GM12878 (cell line): ENCODE results near the gene TANK. TPM values are rescaled to one million over a fixed set of nuclear protein-coding genes. Genes with fewer than 3 reads are reported as not detected.

Source experiments
- ATAC-seq: fragments of 200-7000 bp; cut with Tn5 transposase; 3 replicates; pipeline ENCODE4 v1.9.1; 2020; ENCODE audit warnings: mild to moderate bottlenecking, moderate library complexity
- BruUV-seq: library from RNA; stranded (reverse); fragments of 400-500 nt; replicated peaks from 2 replicates; lab custom pipeline; 2021; lab: Mats Ljungman, UMichigan
- CTCF ChIA-PET: fragments of 300-600 bp; sonication (Branson Sonifier 250); formaldehyde crosslinking; extraction: SDS; loops from one replicate; lab custom pipeline; 2021; ENCODE audit warnings: inconsistent platforms; lab: Yijun Ruan, JAX
- POLR2A ChIA-PET: fragments of 350-600 bp; formaldehyde crosslinking; extraction: SDS; loops from one replicate; lab custom pipeline; 2021; ENCODE audit warnings: inconsistent platforms; lab: Charles Lee
- RAD21 ChIA-PET: fragments of 300-600 bp; sonication (Branson Sonifier 250); formaldehyde crosslinking; loops from one replicate; lab custom pipeline; 2023; ENCODE audit warnings: antibody characterized with exemption; ENCODE audit not compliant: unreplicated experiment; lab: Charles Lee
- SMC1A ChIA-PET: fragments of 300-600 bp; sonication (Branson Sonifier 250); formaldehyde crosslinking; loops from one replicate; lab custom pipeline; 2023; ENCODE audit not compliant: unreplicated experiment, uncharacterized antibody; lab: Charles Lee
- DNase-seq: peaks from one replicate; pipeline ENCODE4 v3.0.0-alpha.2; 2011; ENCODE audit warnings: low read depth, low spot score
- FAIRE-seq: peaks from 3 replicates; lab custom pipeline; 2011; peaks lifted over from hg19 to GRCh38; lab: Jason Lieb, UNC
- H2AFZ ChIP-seq: 2 replicates; pipeline ENCODE4 v1.6.0; 2011; ENCODE audit warnings: low read depth, low read length, control low read depth; ENCODE audit not compliant: control insufficient read depth
- H3K27ac ChIP-seq: 2 replicates; pipeline ENCODE4 v1.5.1; 2011; ENCODE audit warnings: control low read depth; ENCODE audit not compliant: control insufficient read depth, insufficient read depth
- H3K27me3 ChIP-seq, 2 experiments: replicated peaks in 1 of 2; 2 replicates each; pipeline versions ENCODE4 v1.6.0 to v1.6.1; 2011; ENCODE audit warnings: low read length in 1 of 2; ENCODE audit not compliant: control insufficient read depth in 2 of 2, insufficient read depth in 2 of 2
- H3K36me3 ChIP-seq, 2 experiments: 2 replicates each; pipeline ENCODE4 v1.5.1; 2011; ENCODE audit warnings: low read length in 1 of 2; ENCODE audit not compliant: control insufficient read depth in 2 of 2, insufficient read depth in 2 of 2
- H3K4me1 ChIP-seq: 2 replicates; pipeline ENCODE4 v1.6.1; 2011; ENCODE audit warnings: mild to moderate bottlenecking, low read length, moderate library complexity, mixed read lengths; ENCODE audit not compliant: control insufficient read depth, insufficient read depth
- H3K4me2 ChIP-seq: 2 replicates; pipeline ENCODE4 v1.6.0; 2011; ENCODE audit warnings: control low read depth; ENCODE audit not compliant: control insufficient read depth, insufficient read depth
- H3K4me3 ChIP-seq: fragments of 200-600 bp; sonication (generic); 2 replicates; pipeline ENCODE4 v1.5.1; 2016
- H3K79me2 ChIP-seq: 2 replicates; pipeline ENCODE4 v1.6.0; 2011; ENCODE audit warnings: low read length; ENCODE audit not compliant: control insufficient read depth, insufficient read depth
- H3K9ac ChIP-seq: 2 replicates; pipeline ENCODE4 v1.8.0; 2011; ENCODE audit warnings: low read length, control low read depth, mixed read lengths; ENCODE audit not compliant: control insufficient read depth, insufficient read depth
- H3K9me3 ChIP-seq: replicated peaks from 3 replicates; pipeline ENCODE4 v1.5.1; 2011; ENCODE audit warnings: mild to moderate bottlenecking, low read length; ENCODE audit not compliant: control insufficient read depth, insufficient read depth
- H4K20me1 ChIP-seq: 2 replicates; pipeline ENCODE4 v1.6.0; 2011; ENCODE audit not compliant: control insufficient read depth, insufficient read depth
- BACH1 ChIP-seq: fragments of 450-650 bp; IDR thresholded peaks from 2 replicates; pipeline ENCODE4 v1.6.1; 2017; ENCODE audit warnings: mild to moderate bottlenecking, borderline replicate concordance
- EGR1 ChIP-seq, 2 experiments: IDR thresholded peaks; 1 replicate in 1 of 2; 2 replicates in 1 of 2; pipeline ENCODE4 v1.6.1; 2011 to 2012; ENCODE audit warnings: low read depth in 2 of 2, low read length in 2 of 2, borderline replicate concordance in 1 of 2, mild to moderate bottlenecking in 1 of 2, moderate library complexity in 1 of 2
- ELK1 ChIP-seq: IDR thresholded peaks from 2 replicates; pipeline ENCODE4 v1.6.1; 2012; ENCODE audit warnings: low read depth, low read length, improper control_type of control experiment
- KLF5 ChIP-seq: fragments of 450-650 bp; IDR thresholded peaks from 2 replicates; pipeline ENCODE4 v1.6.1; 2014; ENCODE audit warnings: mild to moderate bottlenecking; ENCODE audit not compliant: partially characterized antibody
- POLR2AphosphoS2 ChIP-seq: IDR thresholded peaks from 2 replicates; pipeline ENCODE4 v1.6.1; 2011; ENCODE audit warnings: low read depth, mild to moderate bottlenecking, low read length, improper control_type of control experiment, moderate library complexity
- POU2F2 ChIP-seq: IDR thresholded peaks from 3 replicates; pipeline ENCODE4 v1.6.1; 2011; ENCODE audit warnings: low read depth, mild to moderate bottlenecking, low read length, borderline replicate concordance
- RCOR1 ChIP-seq: conservative IDR thresholded peaks from 2 replicates; pipeline ENCODE4 v1.6.1; 2012; ENCODE audit warnings: low read depth, low read length, improper control_type of control experiment
- SREBF1 ChIP-seq: IDR thresholded peaks from 2 replicates; pipeline ENCODE4 v1.6.1; 2012; ENCODE audit warnings: mild to moderate bottlenecking, low read length
- SUPT20H ChIP-seq: IDR thresholded peaks from 2 replicates; pipeline ENCODE4 v1.6.1; 2011; ENCODE audit warnings: low read depth, mild to moderate bottlenecking, low read length, moderate library complexity, borderline replicate concordance; ENCODE audit not compliant: control insufficient read depth
- SUZ12 ChIP-seq: fragments of 200-600 bp; sonication (generic); IDR thresholded peaks from one replicate; pipeline ENCODE4 v1.6.1; 2018; ENCODE audit warnings: antibody characterized with exemption, mild to moderate bottlenecking; ENCODE audit not compliant: unreplicated experiment
- WRNIP1 ChIP-seq: IDR thresholded peaks from 2 replicates; pipeline ENCODE4 v1.6.1; 2011; ENCODE audit warnings: low read depth, low read length, improper control_type of control experiment, borderline replicate concordance
- ZBTB11 ChIP-seq: fragments of 450-650 bp; formaldehyde crosslinking; IDR thresholded peaks from 2 replicates; pipeline ENCODE4 v1.5.0; 2022; ENCODE audit warnings: mild to moderate bottlenecking, missing genetic modification characterization
- ZNF207 ChIP-seq: fragments of 450-650 bp; IDR thresholded peaks from 2 replicates; pipeline ENCODE4 v1.6.1; 2014; ENCODE audit warnings: antibody characterized with exemption, mild to moderate bottlenecking, borderline replicate concordance
- WGBS: methylation state at CpG from one replicate; pipeline ENCODE4 v1.1.6; 2016; ENCODE audit warnings: low lambda C conversion rate; ENCODE audit not compliant: insufficient replicate concordance, insufficient coverage; ENCODE audit errors: missing lambda C conversion rate; 5-methylcytosine and 5-hydroxymethylcytosine counted together
- in situ Hi-C: fragments of 300-500 bp; cut with MboI; formaldehyde crosslinking; loops from 9 replicates; pipeline ENCODE4 v1.14.3; 2018; ENCODE audit warnings: mixed read lengths
- intact Hi-C: fragments of 100-400 bp; cut with micrococcal nuclease; formaldehyde crosslinking; loops from one replicate; pipeline ENCODE4 v1.14.2; 2022; ENCODE audit not compliant: unreplicated experiment
- polyA plus RNA-seq, 11 experiments: library from polyadenylated mRNA; depleted of rRNA in 4 of 11; unstranded in 6 of 11; stranded (reverse) in 5 of 11; fragments of >200 nt; fragmentation: Nextera tagmentation in 4 of 11; fragmentation: Illumina TruSeq in 1 of 11; extraction: Ambion mirVana in 4 of 11; extraction: Trizol in 1 of 11; gene quantifications; 1 replicate in 1 of 11; 2 replicates in 10 of 11; pipeline versions ENCODE4 v1.2.1 to v1.2.3, GENCODE V29; 2011 to 2016; ENCODE audit warnings: inconsistent platforms in 2 of 11, missing spikeins in 2 of 11, low read depth in 1 of 11
- total RNA-seq, 4 experiments: library from RNA; depleted of rRNA in 3 of 4; stranded (reverse); fragments of >200 nt in 3 of 4; fragmentation: Illumina TruSeq in 1 of 4; extraction: Trizol in 1 of 4; gene quantifications; 2 replicates each; pipeline versions ENCODE4 v1.2.1 to v1.2.3, GENCODE V29; 2013 to 2021
- TF ChIP-seq, protein P1 (sequence below): IDR thresholded peaks from 2 replicates; pipeline ENCODE4 v1.6.1; 2012; ENCODE audit warnings: low read length, inconsistent platforms
- TF ChIP-seq, protein P2 (sequence below): fragments of 450-650 bp; IDR thresholded peaks from 2 replicates; pipeline ENCODE4 v1.6.1; 2016; ENCODE audit warnings: mild to moderate bottlenecking

Gene TANK
- total and polyA plus RNA-seq, 10 of the 15 experiments (the other 5 are each of a cell fraction or from before 2014, with no cell fraction given), result 48.6 to 127 (median 103) TPM

DNA sequence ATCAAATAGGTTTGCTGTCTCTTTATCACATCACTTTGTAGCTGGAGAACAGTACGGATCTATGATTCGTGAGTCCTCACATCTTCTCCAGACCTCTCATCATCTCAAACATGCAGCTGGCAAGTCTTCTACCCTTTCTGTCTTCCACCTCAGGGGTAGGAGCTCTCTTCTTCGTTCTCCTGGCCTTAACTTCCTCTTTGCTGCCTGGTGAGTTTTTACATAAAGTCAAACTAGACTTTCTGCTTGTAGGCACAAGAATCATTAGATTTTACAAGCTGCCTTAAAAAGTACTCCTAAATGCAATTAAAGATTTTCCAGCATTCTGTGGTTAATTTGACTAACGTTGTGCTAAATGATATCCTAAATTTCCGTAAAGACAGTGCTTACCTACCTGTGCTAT lies 43.7 kb upstream of the TANK start:
- ChIA-PET SMC1A (interaction anchor here (0.8 to 9.4 kb wide), 9 partner anchors 8 to 49 kb away, joined by 3 to 79 read pairs (median 5); no protein-coding TSS in a partner anchor), RAD21 (interaction anchor here (0.8 to 1.5 kb wide), 2 partner anchors 26 to 157 kb away, joined by 3 to 4 read pairs; no protein-coding TSS in a partner anchor), CTCF (interaction anchor here (0.6 to 8.1 kb wide), 6 partner anchors 9 to 1350 kb away, joined by 3 to 68 read pairs (median 4); no protein-coding TSS in a partner anchor), POLR2A (interaction anchor here (0.5 to 1.6 kb wide), 4 partner anchors 16 to 325 kb away, joined by 3 to 5 read pairs (median 4); no protein-coding TSS in a partner anchor)
- intact Hi-C loops (no loop called here), in situ Hi-C loops (no loop called here)
- Histone ChIP-seq H3K27ac (no peak overlapping the region), H3K9ac (no peak overlapping the region), H3K9me3 (no peaks in the 10 kb centered on the region), H3K79me2 (no peaks in the 10 kb centered on the region), H3K27me3 (no peaks in the 10 kb centered on the region), H4K20me1 (no peaks in the 10 kb centered on the region), H3K4me2 (no peak overlapping the region), H3K36me3 (no peaks in the 10 kb centered on the region), H2AFZ (no peak overlapping the region), H3K4me3 (no peak overlapping the region), H3K4me1 (no peaks in the 10 kb centered on the region)
- no TSS peak for BruUV-seq
- 56% methylated on average over 5 of the region's 5 CpGs for WGBS
- ATAC-seq, result no peak
- no peak for DNase-seq
- no peak for FAIRE-seq
- TF ChIP-seq BACH1 (no peak), EGR1 (IDR thresholded peaks at IDR 0.05; ENCODE audit: borderline replicate concordance in 1 of 2, low read depth in 2 of 2, low read length in 2 of 2) (no peak), RCOR1 (no peak), WRNIP1 (no peak), ZNF207 (no peak), POLR2AphosphoS2 (no peak), POU2F2 (no peak), KLF5 (no peak), ZBTB11 (CRISPR knock-in tag) (no peak), ELK1 (no peak), SUZ12 (no peak), SREBF1 (no peak), SUPT20H (no peak)
- TF ChIP-seq, protein P1, sequence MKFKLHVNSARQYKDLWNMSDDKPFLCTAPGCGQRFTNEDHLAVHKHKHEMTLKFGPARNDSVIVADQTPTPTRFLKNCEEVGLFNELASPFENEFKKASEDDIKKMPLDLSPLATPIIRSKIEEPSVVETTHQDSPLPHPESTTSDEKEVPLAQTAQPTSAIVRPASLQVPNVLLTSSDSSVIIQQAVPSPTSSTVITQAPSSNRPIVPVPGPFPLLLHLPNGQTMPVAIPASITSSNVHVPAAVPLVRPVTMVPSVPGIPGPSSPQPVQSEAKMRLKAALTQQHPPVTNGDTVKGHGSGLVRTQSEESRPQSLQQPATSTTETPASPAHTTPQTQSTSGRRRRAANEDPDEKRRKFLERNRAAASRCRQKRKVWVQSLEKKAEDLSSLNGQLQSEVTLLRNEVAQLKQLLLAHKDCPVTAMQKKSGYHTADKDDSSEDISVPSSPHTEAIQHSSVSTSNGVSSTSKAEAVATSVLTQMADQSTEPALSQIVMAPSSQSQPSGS, result no peak
- TF ChIP-seq, protein P2, sequence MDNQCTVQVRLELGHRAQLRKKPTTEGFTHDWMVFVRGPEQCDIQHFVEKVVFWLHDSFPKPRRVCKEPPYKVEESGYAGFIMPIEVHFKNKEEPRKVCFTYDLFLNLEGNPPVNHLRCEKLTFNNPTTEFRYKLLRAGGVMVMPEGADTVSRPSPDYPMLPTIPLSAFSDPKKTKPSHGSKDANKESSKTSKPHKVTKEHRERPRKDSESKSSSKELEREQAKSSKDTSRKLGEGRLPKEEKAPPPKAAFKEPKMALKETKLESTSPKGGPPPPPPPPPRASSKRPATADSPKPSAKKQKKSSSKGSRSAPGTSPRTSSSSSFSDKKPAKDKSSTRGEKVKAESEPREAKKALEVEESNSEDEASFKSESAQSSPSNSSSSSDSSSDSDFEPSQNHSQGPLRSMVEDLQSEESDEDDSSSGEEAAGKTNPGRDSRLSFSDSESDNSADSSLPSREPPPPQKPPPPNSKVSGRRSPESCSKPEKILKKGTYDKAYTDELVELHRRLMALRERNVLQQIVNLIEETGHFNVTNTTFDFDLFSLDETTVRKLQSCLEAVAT, result no peak
